ENCODE measurements around the gene KLRG1.

DNA sequence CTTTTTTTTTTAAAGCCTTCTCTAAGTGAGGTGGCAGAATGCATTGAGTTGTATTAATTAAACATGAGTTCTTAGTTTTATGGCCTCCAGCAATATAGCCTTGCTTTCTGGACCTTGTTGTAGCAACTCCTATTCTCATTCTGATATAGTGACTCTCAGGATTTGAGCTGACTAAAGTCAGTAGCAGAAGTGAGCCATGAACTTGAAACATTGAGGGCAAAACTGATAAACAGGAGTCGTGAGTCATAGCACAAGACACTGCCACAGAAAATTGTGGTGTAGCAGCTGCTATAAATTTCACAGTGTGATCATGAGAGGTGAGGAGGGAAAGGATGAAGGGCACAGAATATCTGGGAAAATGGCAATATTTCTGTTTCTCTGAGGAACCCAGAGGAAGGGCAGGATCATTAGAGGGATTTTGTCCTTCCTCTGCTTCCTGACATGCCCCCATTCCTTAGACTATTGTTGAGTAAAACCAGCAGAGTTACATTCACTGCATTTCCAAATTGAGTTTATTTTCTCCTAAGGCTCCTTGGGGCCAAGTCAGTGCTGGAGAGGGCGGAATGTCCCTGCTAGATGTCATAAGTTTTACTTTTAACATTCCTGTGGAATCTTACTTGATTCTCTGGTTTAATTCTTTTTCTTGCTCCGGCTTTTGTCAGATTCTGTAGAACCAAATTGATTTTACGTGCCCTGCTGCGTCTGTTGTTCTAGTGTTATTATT, 7.5 kb downstream of the KLRG1 start:
- no peak for TF ChIP-seq PATZ1 (CRISPR knock-in tag; IDR thresholded peaks at IDR 0.05; ENCODE audit: borderline replicate concordance)
- no peak for TF ChIP-seq BACH2 (CRISPR knock-in tag; IDR thresholded peaks at IDR 0.05; ENCODE audit: borderline replicate concordance)
- no peak for TF ChIP-seq ARNTL (CRISPR knock-in tag; IDR thresholded peaks at IDR 0.05; ENCODE audit: borderline replicate concordance, low read depth)
- no peak for TF ChIP-seq ISL1 (CRISPR knock-in tag; IDR thresholded peaks at IDR 0.05)
- no peak for TF ChIP-seq ZNF565 (CRISPR knock-in tag; conservative IDR thresholded peaks at IDR 0.05; ENCODE audit: low read depth)
- no peak for TF ChIP-seq ZFP30 (CRISPR knock-in tag; IDR thresholded peaks at IDR 0.05)

Data from SK-N-SH treated with all-trans-retinoic acid at 6 μM for 48 hours (cell line).